Loucy (cell line): ENCODE results near the gene MCC.

Source experiments
- CTCF ChIP-seq: fragments of 200-600 bp; sonication (generic); conservative IDR thresholded peaks from 2 replicates; pipeline ENCODE4 v1.5.1; 2014; ENCODE audit warnings: mild to moderate bottlenecking, antibody characterized with exemption, low read length
- EZH2phosphoT487 ChIP-seq: fragments of 200-600 bp; IDR thresholded peaks from 2 replicates; pipeline ENCODE4 v1.6.1; 2018; ENCODE audit warnings: antibody characterized with exemption, mild to moderate bottlenecking, moderate library complexity, borderline replicate concordance

GRCh38 chr5:113110117-113110516, 378.1 kb downstream of the MCC start:
- no peak for TF ChIP-seq CTCF
- no peak for TF ChIP-seq EZH2phosphoT487
